ENCODE data around the gene EPHB2.

DNA sequence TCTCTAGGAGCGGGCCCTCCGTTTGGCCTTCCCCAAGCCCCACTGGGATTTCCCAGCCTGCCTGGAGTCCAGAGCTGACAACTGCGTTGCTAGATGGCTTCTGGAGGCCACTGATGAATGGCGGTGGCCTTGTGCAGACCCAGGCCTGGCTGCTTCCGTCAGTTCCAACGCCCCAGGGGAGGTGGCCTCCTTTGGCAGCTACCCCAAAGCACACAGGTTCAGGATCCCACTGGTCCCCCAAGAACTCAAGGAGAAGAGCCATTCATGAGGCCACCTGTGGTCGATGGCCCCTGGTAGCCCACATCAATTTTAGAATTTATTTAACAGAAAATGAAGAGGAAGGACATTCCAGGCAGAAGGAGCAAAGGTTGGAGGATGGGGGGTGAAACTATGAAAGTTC lies 176.9 kb downstream of the EPHB2 start:
- TF ChIP-seq, protein P1, sequence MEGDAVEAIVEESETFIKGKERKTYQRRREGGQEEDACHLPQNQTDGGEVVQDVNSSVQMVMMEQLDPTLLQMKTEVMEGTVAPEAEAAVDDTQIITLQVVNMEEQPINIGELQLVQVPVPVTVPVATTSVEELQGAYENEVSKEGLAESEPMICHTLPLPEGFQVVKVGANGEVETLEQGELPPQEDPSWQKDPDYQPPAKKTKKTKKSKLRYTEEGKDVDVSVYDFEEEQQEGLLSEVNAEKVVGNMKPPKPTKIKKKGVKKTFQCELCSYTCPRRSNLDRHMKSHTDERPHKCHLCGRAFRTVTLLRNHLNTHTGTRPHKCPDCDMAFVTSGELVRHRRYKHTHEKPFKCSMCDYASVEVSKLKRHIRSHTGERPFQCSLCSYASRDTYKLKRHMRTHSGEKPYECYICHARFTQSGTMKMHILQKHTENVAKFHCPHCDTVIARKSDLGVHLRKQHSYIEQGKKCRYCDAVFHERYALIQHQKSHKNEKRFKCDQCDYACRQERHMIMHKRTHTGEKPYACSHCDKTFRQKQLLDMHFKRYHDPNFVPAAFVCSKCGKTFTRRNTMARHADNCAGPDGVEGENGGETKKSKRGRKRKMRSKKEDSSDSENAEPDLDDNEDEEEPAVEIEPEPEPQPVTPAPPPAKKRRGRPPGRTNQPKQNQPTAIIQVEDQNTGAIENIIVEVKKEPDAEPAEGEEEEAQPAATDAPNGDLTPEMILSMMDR (IDR thresholded peaks at IDR 0.05): no peak
- no peak for TF ChIP-seq POLR2A (IDR thresholded peaks at IDR 0.05)
